GM19193 (cell line): ENCODE data around the gene HTR3A.

Experiments
- POLR2A ChIP-seq: IDR thresholded peaks from 4 replicates; pipeline ENCODE4 v1.6.1; 2011; ENCODE audit not compliant: insufficient read depth, insufficient read length; ENCODE audit errors: extremely low read depth

HTR3A gene

GRCh38 chr11:113974741-113975470 is at the start of gene HTR3A:
Gene HTR3A (plus strand): TSS chr11:113975108. CDS start chr11:113975326, 218 bp downstream.
- no peak for TF ChIP-seq POLR2A

DNA sequence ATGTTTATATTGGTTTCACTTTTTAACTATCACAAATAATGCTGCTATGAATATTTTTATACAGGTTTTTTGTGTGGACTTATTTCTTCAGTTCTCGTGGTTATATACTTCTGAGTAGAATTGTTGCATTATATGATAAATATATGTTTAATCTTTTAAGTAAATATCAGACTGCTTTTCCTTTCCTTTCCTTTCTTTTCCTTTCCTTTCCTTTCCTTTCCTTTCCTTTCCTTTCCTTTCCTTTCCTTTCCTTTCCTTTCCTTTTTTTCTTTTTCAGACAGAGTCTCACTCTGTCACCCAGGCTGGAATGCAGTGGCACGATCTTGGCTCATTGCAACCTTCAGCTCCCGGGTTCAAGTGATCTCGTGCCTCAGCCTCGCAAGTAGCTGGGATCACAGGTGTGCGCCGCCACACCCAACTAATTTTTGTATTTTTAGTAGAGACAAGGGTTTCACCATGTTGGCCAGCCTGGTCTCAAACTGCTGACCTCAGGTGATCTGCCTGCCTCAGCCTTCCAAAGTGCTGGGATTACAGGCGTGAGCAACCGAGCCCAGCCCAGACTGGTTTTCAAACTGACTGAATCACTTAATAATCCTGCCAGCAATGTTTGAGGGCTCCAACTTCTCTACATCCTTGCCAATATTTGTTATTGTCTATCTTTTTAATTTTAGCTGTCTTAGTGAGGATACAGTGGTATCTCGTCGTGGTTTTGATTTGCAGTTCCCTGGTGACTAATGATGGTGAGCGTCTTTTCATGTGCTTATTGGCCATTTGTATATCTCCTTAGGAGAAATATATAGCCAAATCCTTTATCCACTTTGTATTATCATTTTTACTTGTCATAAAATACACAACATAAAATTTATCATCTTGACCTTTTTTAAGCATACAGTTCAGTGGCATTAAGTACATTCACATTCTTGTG is 48.4 kb upstream of the HTR3A start:
- no peak for TF ChIP-seq POLR2A

GRCh38 chr11:113928311-113928710 is 46.6 kb upstream of the HTR3A start:
- TF ChIP-seq POLR2A = no peak

DNA sequence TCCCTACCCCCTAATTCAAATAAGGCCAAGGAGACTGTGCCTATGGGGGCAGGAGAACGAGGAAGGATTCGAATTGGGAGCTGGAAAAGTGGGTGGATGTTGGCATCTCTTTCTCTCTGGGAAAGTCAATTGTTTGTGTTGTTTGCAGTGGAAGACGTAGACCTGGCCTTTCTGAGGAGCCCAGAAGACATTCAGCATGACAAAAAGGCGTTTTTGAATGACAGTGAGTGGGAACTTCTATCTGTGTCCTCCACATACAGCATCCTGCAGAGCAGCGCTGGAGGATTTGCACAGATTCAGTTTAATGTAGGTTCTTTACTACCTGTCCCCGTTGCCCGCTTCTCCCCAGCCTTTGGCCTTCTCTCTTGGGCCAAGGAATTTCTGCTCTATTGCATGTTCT is 42.1 kb upstream of the HTR3A start:
- TF ChIP-seq POLR2A = no peak

DNA sequence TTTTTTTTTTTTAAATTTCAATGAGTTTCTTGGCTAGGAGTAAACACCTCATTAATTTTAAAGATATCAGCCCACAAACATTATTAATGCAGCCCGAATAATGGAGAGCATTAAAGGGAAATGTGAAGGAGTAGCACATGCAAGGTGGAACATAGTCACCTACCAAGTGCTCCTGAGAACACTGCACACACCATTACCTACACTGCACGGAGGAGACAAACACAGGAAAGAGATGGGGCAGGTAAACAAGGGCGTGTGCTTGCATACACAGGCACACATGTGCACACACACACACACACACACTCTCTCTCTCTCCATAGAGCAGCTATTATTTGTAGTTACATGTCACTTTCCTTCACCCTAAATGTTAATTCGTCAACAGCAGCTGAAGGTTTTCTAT is 40.1 kb upstream of the HTR3A start:
- no peak for TF ChIP-seq POLR2A

DNA sequence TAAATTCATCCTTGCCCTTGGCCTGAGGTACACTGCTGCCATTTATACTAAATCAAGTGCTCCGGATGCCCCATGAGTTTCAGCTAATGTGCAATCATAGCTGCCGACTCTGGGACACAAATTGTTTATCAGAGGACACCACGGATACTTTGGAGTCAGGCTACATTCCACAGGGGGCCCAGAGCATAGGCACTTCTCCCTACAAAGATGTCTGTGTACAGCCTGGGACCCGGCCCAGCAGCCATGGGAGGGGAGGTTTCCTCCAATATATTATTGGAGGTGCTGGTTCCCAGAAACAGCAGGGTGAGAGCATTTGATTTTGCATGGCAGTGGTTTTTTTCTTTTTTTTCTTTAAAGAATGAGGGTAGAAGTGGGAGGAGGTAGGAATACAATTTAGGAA is 39.0 kb upstream of the HTR3A start:
- no peak for TF ChIP-seq POLR2A

DNA sequence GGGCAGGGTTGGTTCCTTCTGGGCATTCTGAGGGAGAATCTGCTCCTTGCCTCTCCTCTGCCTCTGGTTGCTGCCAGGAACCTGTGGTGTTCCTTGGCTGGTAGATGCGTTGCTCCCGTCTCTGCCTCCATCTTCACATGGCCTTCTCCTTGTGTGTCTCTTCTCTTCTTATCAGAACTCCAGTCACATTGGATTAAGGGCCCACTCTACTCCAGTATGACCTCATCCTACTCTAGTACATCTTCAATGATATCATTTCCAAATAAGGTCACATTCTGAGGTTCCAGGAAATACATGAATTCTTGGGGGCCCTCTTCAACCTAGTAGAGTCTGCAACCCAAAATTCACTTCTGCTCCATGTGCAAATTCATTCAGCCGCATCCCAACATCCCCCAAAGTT is 37.0 kb upstream of the HTR3A start:
- TF ChIP-seq POLR2A = no peak

DNA sequence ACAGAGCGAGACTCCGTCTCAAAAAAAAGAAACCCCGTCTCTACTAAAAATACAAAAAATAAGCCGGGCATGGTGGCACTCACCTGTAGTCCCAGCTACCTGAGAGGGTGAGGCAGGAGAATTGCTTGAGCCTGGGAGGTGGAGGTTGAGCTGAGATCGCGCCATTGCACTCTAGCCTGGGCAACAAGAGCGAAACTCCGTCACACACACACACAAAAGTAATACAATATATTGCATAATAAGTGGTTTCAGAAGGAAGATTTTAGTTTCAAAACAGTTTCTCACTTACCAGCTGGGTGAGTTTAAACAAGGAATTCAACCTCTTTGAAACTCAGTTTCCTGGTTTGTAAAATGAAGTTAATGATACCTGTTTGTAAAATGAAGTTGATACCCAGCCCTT is 32.7 kb upstream of the HTR3A start:
- no peak for TF ChIP-seq POLR2A

DNA sequence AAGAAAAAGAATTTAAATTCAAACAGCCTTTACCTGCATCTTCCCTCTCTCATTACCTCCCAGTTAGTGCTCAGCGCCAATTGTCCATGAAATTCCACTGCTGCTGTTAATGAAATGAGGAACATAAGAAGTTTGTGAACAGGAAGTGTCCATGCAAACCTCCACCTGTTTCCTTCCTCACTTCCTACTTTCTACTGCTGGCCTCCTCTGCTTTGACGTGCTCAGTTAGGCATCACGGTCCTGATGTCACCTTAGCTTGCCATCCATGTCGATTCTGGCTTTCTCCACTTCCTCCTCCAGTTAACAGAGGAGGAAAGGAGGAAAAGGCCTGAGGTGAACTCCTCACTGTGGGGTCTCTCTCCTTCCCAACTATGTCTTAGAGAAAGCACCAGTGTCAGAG is 26.9 kb upstream of the HTR3A start:
- TF ChIP-seq POLR2A = no peak

DNA sequence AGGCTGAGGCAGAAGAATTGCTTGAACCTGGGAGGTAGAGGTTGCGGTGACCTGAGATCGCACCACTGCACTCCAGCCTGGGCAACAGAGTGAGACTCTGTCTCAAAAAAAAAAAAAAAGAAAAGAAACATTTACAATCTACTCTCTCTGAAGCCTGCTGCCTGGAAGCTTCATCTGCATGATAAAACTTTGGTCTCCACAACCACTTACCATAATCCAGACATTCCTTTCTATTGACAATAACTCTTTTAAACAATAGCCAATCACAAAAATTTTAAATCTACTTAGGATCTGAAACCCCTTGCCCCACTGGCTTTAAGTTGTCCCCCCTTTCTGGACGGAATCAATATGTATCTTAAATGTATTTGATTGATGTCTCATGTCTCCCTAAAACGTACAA is 25.0 kb upstream of the HTR3A start:
- TF ChIP-seq POLR2A = no peak

GRCh38 chr11:113951537-113951936 is 23.4 kb upstream of the HTR3A start:
- no peak for TF ChIP-seq POLR2A

GRCh38 chr11:113952070-113952469 is 22.8 kb upstream of the HTR3A start:
- TF ChIP-seq POLR2A = no peak

GRCh38 chr11:113952588-113952987 is 22.3 kb upstream of the HTR3A start:
- TF ChIP-seq POLR2A = no peak

- no peak for TF ChIP-seq POLR2A
Observed at GRCh38 chr11:113954235-113954634, 20.7 kb upstream of the HTR3A start.

- no peak for TF ChIP-seq POLR2A
Observed at GRCh38 chr11:113956986-113957385, 17.9 kb upstream of the HTR3A start.
